HEK293T (cell line): ENCODE measurements around the gene CCZ1.
"Not testable (repeated sequence)": the region's sequence is repeated elsewhere in the genome, so short reads cannot be mapped to it uniquely, and the experiment has no call there.

Experiments used
- CTCF ChIA-PET: fragments of 350-600 bp; formaldehyde crosslinking; extraction: SDS; loops from one replicate; lab custom pipeline; 2021; ENCODE audit warnings: antibody characterized with exemption, inconsistent platforms; lab: Yijun Ruan, JAX
- POLR2A ChIA-PET: fragments of 350-600 bp; formaldehyde crosslinking; extraction: SDS; loops from one replicate; lab custom pipeline; 2020; ENCODE audit warnings: antibody characterized with exemption, inconsistent platforms; lab: Yijun Ruan, JAX
- DNase-seq: peaks from one replicate; pipeline ENCODE4 v3.0.0; 2012; ENCODE audit warnings: mixed read lengths; ENCODE audit errors: extremely low spot score
- ARNT ChIP-seq: fragments of 450-650 bp; IDR thresholded peaks from 2 replicates; pipeline ENCODE4 v1.6.1; 2017; ENCODE audit warnings: mild to moderate bottlenecking
- BHLHE40 ChIP-seq: fragments of 450-650 bp; IDR thresholded peaks from 2 replicates; pipeline ENCODE4 v1.6.1; 2016; ENCODE audit warnings: mild to moderate bottlenecking, moderate library complexity, borderline replicate concordance
- CTBP1 ChIP-seq: fragments of 450-650 bp; IDR thresholded peaks from 2 replicates; pipeline ENCODE4 v1.6.1; 2016; ENCODE audit warnings: borderline replicate concordance
- ELF4 ChIP-seq: fragments of 450-650 bp; IDR thresholded peaks from 2 replicates; pipeline ENCODE4 v1.6.1; 2017; ENCODE audit warnings: antibody characterized with exemption
- FOXA1 ChIP-seq: fragments of 450-650 bp; IDR thresholded peaks from 2 replicates; pipeline ENCODE4 v1.6.1; 2016; ENCODE audit warnings: mild to moderate bottlenecking
- FOXK2 ChIP-seq: fragments of 450-650 bp; IDR thresholded peaks from 2 replicates; pipeline ENCODE4 v1.6.1; 2016; ENCODE audit warnings: mild to moderate bottlenecking
- FOXM1 ChIP-seq: fragments of 450-650 bp; IDR thresholded peaks from 2 replicates; pipeline ENCODE4 v1.6.1; 2017; ENCODE audit warnings: mild to moderate bottlenecking, borderline replicate concordance
- HDGF ChIP-seq: fragments of 450-650 bp; IDR thresholded peaks from 2 replicates; pipeline ENCODE4 v1.6.1; 2017; ENCODE audit warnings: antibody characterized with exemption, borderline replicate concordance
- L3MBTL2 ChIP-seq: fragments of 450-650 bp; conservative IDR thresholded peaks from 2 replicates; pipeline ENCODE4 v1.6.1; 2016; ENCODE audit warnings: mild to moderate bottlenecking
- LEF1 ChIP-seq: fragments of 450-650 bp; IDR thresholded peaks from 2 replicates; pipeline ENCODE4 v1.6.1; 2017; ENCODE audit warnings: mild to moderate bottlenecking, borderline replicate concordance
- NFRKB ChIP-seq: fragments of 450-650 bp; IDR thresholded peaks from 2 replicates; pipeline ENCODE4 v1.6.1; 2016; ENCODE audit warnings: mild to moderate bottlenecking, moderate library complexity
- SP1 ChIP-seq: fragments of 450-650 bp; IDR thresholded peaks from 2 replicates; pipeline ENCODE4 v1.6.1; 2017
- SUZ12 ChIP-seq: fragments of 450-650 bp; IDR thresholded peaks from 2 replicates; pipeline ENCODE4 v1.6.1; 2016; ENCODE audit warnings: mild to moderate bottlenecking
- TARDBP ChIP-seq: fragments of 450-650 bp; IDR thresholded peaks from 2 replicates; pipeline ENCODE4 v1.6.1; 2016
- ZNF384 ChIP-seq: fragments of 450-650 bp; IDR thresholded peaks from 2 replicates; pipeline ENCODE4 v1.6.1; 2016
- TF ChIP-seq, protein P1 (sequence below): fragments of 450-650 bp; IDR thresholded peaks from 2 replicates; pipeline ENCODE4 v1.6.1; 2016

Gene CCZ1

GRCh38 chr7:5867060-5867459, 31.5 kb upstream of the CCZ1 start:
- CTCF ChIA-PET = no interaction called here
- POLR2A ChIA-PET = no interaction called here
- TF ChIP-seq ELF4 = no peak
- DNase-seq = no peak

GRCh38 chr7:5868928-5869341, 29.6 kb upstream of the CCZ1 start:
- CTCF ChIA-PET = interaction anchor here (0.7 kb wide), 1 partner anchor 11 kb away, joined by 3 read pairs; no protein-coding TSS in a partner anchor
- DNase-seq, POLR2A ChIA-PET: not testable (repeated sequence)

DNA sequence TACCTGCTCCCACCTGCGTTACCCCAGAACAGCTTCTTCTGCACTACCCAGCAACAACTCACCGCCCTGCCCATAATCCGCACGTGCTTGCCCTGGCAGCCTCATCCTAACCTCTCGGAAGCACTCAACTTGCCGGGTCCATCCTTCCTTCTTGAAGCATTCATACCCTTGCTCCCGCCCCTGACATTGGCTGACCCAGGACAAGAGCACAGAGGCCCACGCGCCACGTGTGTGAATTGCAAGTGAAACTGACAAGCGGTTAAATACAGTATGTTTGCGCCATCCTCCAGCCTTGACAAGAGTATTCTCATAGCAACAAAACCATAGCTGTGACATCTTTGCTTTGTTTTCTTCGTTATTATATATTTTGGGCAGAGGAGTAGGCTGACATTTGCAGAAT, 28.8 kb upstream of the CCZ1 start:
- DNase-seq = no peak
- POLR2A ChIA-PET = no interaction called here
- TF ChIP-seq TARDBP (no peak), CTBP1 (no peak), L3MBTL2 (no peak), FOXM1 (no peak), NFRKB (no peak), ARNT (no peak)
- TF ChIP-seq, protein P1, sequence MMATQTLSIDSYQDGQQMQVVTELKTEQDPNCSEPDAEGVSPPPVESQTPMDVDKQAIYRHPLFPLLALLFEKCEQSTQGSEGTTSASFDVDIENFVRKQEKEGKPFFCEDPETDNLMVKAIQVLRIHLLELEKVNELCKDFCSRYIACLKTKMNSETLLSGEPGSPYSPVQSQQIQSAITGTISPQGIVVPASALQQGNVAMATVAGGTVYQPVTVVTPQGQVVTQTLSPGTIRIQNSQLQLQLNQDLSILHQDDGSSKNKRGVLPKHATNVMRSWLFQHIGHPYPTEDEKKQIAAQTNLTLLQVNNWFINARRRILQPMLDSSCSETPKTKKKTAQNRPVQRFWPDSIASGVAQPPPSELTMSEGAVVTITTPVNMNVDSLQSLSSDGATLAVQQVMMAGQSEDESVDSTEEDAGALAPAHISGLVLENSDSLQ = no peak
- CTCF ChIA-PET = no interaction called here

DNA sequence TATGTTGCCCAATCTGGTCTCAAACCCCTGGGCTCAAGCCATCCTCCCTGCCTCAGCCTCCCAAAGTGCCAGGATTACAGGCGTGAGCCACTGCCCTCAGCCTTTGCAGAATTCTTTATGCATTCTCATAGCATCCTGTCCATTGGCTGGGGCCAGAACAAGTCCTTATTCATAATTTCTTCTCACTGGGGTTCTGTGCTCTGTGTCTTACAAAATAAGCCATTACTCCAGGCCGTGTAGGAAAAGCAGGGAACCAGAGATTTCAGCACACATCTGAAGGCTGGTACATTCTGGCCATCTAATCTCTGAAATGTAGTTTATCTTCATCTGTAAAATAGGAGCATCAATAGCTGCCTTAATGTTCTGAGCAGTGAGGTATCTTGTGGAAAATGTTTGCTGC, 28.2 kb upstream of the CCZ1 start:
- POLR2A ChIA-PET = no interaction called here
- no peak for DNase-seq
- TF ChIP-seq SUZ12 (no peak), BHLHE40 (no peak), CTBP1 (no peak), NFRKB (no peak), SP1 (no peak), HDGF (no peak), FOXA1 (no peak)
- CTCF ChIA-PET = no interaction called here

- TF ChIP-seq NFRKB (no peak), ZNF384 (no peak), ELF4 (no peak), LEF1 (no peak)
- CTCF ChIA-PET = no interaction called here
- DNase-seq = no peak
- POLR2A ChIA-PET = no interaction called here
These were observed 26.2 kb upstream of the CCZ1 start for GRCh38 chr7:5872326-5872725.

DNA sequence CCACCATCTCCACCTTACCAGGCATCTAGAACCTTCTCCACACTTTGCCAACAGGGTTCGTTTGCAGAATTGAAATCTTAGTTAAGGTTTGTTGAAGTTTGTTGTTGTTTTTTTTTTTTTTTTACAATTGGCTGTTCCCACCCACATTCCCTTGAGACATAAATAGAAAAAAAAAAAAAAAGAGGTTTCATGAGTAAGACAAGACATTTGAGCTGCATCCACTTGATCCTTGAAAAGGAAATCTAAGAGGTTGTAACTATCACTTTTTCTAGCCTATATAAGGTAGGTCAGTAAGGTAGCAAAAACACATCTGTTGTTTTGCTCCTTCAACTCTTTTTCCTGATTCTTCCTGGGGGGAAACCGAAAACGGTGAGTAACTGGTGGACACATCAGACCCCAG, 18.9 kb upstream of the CCZ1 start:
- POLR2A ChIA-PET, CTCF ChIA-PET, DNase-seq: not testable (repeated sequence)

GRCh38 chr7:5880106-5880505, 18.4 kb upstream of the CCZ1 start:
- DNase-seq, POLR2A ChIA-PET, CTCF ChIA-PET: not testable (repeated sequence)

- POLR2A ChIA-PET = not testable (repeated sequence)
These were observed 14.1 kb upstream of the CCZ1 start for GRCh38 chr7:5884431-5884830.

DNA sequence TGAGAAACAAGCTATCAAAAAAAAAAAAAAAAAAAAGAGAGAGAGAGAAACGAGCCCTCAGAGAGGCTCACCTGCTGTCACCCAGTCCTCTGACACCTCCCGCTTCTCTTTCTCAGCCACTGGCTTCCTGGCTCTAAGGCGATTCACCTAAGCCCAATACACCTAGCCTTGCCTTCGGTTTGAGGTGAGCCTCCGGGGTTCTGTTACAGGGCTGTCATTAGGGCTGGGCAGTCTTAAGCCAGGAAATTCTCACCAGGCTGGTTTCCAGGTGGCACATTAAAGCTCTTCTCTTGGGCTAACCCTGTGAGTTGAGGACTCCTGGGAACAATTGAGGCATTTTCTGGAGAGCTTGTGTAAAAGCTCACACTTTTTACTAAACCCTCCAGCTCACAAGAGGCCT, 10.5 kb upstream of the CCZ1 start:
- POLR2A ChIA-PET, CTCF ChIA-PET, DNase-seq: not testable (repeated sequence)

More at GRCh38 chr7:5884431-5884830, 14.1 kb upstream of the CCZ1 start:
- CTCF ChIA-PET, DNase-seq: not testable (repeated sequence)

- DNase-seq, POLR2A ChIA-PET, CTCF ChIA-PET: not testable (repeated sequence)
These were observed 8.3 kb upstream of the CCZ1 start for GRCh38 chr7:5890244-5890643.

DNA sequence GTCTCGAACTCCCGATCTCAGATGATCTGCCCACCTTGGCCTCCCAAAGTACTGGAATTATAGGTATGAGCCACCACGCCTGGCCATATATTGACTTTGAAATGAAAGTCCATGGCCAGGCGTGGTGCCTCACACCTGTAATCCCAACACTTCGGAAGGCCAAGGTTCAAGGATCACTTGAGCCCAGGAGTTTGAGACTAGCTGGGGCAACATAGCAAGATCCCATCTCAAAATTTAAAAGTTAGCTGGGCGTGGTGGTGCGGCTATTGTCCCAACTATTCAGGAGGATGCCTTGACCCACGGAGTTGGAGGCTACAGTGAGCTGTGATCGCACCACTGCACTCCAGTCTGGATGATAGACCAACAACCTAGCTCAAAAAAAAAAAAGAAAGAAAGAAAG, 6.0 kb upstream of the CCZ1 start:
- DNase-seq = no peak
- ChIA-PET POLR2A (no interaction called here), CTCF (no interaction called here)
- TF ChIP-seq ELF4 (no peak), ARNT (no peak), FOXK2 (no peak), L3MBTL2 (no peak), NFRKB (no peak), CTBP1 (no peak), ZNF384 (no peak), SP1 (no peak), FOXM1 (no peak), FOXA1 (no peak), SUZ12 (no peak), TARDBP (no peak)
- TF ChIP-seq, protein P1 = no peak

GRCh38 chr7:5897369-5897919, 1.1 kb upstream of the CCZ1 start:
- CTCF ChIA-PET = interaction anchor here (0.7 kb wide), 1 partner anchor 19 kb away, joined by 3 read pairs; no protein-coding TSS in a partner anchor
- POLR2A ChIA-PET, DNase-seq: not testable (repeated sequence)

DNA sequence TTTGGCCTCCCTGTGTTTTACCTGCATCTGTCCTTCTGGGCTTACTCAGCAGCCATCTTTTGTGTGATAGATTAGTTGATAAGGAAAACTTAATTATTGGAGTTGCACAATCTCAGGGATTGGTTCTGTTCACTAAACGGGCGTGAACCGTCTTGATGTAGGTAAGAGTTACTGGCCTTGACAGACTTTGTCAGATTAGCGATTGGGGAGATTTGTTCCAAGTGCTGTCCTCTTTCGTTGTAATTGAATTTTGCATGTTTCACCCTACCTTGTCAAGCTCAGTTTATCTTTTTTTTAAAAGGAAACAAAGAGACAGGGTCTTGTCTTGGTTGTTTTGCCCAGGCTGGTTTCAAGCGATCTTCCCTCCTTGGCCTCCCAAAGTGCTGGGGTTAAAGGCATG, 4.5 kb downstream of the CCZ1 start:
- CTCF ChIA-PET, POLR2A ChIA-PET, DNase-seq: not testable (repeated sequence)

GRCh38 chr7:5904726-5905125, 6.2 kb downstream of the CCZ1 start:
- CTCF ChIA-PET, POLR2A ChIA-PET, DNase-seq: not testable (repeated sequence)
